ENCODE measurements around the gene SFXN3. TPM values are rescaled to one million over a fixed set of nuclear protein-coding genes. Genes with fewer than 3 reads are reported as not detected.

SFXN3 gene
- total RNA-seq, 1 donor = 28.4 TPM

DNA sequence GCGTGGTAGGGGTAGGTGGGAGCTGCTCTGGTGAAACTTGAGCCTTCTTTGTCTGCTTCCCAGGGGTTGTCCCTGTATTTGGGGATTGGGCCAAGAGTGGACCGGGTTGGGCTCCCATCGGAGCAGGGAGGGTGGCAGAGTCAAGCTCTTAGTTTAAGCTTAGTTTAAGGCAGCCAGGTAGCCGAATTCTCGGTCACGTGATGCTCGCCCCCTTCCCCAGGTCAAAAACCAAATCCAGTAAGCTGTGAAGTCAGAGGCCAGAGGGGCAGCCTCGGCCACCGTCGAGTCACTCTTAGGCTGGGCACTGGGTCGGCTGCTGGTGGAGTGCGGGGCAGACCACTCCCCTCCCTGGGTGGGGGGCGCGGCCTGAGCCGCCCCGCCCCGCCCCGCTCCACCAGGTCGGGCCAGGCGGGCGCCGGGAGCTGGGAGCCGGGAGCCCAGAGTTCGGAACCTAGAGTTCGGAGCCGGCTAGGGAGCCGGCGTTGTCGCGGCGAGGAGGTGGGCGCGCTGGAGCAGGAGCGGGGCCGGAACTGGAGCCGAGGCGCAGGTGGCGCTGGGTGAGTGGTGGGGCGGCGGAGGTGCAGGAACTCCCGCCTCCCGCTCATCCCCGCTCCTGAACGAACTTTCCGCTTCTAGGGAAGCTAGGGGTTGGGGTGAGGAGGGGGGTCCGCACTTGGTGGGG lies 34.2 kb upstream of the SFXN3 start:
- Histone ChIP-seq H3K4me1 (ENCODE audit: insufficient read depth, low read length) (peaks cover 39% of the 10 kb centered on the region), H3K4me3 (ENCODE audit: low read length) (peak overlapping the region; percentile 69), H3K9me3 (ENCODE audit: low read depth, low read length) (no peaks in the 10 kb centered on the region), H3K27me3 (ENCODE audit: insufficient read depth, low read length) (no peaks in the 10 kb centered on the region)

DNA sequence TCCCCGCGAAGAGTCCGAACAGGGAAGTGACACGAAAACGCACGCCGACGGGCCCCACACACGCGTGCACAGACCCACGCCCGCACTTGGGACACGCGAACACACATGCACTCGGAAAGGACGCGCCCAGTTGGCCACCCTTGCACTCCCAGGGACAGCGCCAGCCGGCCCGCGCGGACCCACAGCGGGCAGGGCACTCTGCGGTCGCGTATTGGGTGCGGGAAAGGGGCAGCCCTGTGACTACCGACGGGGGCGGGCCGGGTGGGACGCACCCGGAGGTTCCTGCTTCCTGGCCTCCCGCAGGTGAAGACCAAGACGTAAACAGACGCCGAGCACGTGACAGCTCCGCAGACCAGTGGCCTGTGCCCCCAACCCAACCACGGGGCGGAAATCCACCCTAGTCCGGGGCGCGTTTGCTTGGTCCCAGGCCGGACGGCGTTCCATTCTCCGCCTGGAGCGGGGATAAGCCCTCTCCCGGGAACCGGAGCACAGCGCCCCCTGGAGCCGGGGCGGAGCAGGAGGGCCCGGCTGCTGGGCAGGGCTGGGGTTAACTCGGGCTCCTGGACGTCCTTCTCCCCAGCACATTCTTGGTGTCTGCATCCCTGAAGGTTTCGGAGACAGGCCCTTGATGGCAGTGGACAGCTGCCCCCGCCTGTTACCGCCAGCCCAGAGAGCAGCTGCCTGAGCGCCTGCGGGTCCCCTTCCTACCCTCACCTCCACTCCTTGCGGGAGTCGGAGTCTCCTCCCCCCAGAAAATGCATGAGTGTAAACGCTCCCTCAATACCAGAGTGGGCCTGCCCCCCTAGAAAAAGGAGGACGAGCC lies 33.5 kb upstream of the SFXN3 start:
- H3K9me3 ChIP-seq (ENCODE audit: low read depth, low read length) = no peaks in the 10 kb centered on the region
- H3K4me1 ChIP-seq (ENCODE audit: insufficient read depth, low read length) = peaks cover 39% of the 10 kb centered on the region
- H3K4me3 ChIP-seq (ENCODE audit: low read length) = peak overlapping the region; percentile 69
- no peaks in the 10 kb centered on the region for H3K27me3 ChIP-seq (ENCODE audit: insufficient read depth, low read length)

DNA sequence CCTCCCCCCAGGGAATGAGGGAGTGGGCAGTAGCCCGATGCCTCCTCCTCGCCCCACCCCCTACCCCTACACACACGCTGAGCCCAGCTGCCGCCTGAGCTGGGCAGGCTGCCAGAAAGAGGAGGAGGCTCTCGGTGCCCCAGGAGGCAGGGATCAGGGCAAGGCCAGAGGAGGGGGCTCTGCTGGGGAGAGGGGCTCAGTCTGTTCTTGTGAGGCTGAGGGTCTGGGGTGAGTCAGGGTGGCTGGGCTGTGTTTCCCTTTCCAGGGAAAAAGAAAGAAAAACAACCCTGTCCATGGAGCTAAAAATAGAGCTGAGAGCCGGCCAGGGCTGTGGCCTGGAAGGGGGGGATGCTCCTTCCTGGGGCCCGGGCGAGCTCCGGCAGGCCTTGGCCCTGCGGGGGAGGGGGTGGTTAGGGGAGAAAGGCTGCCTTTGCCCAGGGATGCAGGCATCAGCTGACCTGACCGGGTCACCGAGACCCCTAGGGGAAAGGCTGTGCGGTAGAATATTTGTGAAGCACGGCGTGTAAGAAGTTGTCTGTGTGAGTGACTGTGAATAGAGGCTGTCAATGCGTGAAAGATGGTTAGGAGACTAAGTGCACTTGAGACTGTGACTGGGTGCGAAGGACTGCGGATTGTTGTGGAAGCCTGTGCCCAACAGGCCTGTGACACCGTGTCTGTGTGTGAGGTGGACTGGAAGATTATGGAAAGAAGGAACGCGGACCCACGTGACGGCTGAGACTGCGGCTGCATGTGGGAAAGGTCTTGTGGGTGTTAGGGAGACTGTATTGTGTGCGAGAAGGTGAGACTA lies 32.6 kb upstream of the SFXN3 start:
- H3K9me3 ChIP-seq (ENCODE audit: low read depth, low read length) = no peaks in the 10 kb centered on the region
- peak overlapping the region; percentile 69 for H3K4me3 ChIP-seq (ENCODE audit: low read length)
- peaks cover 39% of the 10 kb centered on the region for H3K4me1 ChIP-seq (ENCODE audit: insufficient read depth, low read length)
- no peaks in the 10 kb centered on the region for H3K27me3 ChIP-seq (ENCODE audit: insufficient read depth, low read length)

DNA sequence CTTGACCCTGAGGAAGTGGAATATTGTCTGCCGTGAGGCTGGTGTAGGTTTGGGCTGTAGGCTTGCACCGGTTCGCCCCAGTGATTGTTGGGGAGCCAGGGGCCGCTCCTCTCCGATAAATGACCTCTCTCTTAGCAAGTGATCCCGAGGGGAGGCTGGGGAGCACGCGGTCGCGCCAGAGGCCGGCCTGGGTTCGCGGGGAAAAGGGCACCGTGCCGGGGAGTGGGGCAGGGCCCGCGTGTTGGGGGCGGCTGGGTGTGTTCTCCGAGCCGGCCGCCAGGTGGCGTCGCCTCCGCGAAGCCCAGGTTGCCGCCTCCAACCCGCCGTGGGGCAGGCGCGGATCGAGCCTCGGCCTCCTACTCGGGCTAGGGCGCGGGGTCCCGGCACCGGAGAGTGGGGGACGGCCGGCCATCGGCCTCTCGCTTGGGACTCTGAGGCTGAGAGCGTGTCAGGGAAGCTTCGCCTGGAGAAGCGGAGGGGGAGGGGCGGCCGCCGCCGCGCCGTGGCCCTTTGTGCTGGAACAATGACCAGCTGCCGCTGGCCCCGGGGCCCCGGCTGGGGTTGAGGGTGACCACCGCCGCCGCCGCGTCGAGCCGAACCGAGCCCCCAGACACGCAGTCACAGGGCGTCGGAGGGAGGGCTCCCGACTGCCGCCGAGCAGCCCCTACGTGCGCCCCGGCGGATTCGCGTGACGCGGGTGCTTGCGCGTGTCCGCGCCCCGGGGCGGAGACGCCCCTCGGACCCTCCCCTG lies 31.9 kb upstream of the SFXN3 start:
- no peaks in the 10 kb centered on the region for H3K9me3 ChIP-seq (ENCODE audit: low read depth, low read length)
- peaks cover 39% of the 10 kb centered on the region for H3K4me1 ChIP-seq (ENCODE audit: insufficient read depth, low read length)
- H3K27me3 ChIP-seq (ENCODE audit: insufficient read depth, low read length) = no peaks in the 10 kb centered on the region
- peak overlapping the region; percentile 69 for H3K4me3 ChIP-seq (ENCODE audit: low read length)

DNA sequence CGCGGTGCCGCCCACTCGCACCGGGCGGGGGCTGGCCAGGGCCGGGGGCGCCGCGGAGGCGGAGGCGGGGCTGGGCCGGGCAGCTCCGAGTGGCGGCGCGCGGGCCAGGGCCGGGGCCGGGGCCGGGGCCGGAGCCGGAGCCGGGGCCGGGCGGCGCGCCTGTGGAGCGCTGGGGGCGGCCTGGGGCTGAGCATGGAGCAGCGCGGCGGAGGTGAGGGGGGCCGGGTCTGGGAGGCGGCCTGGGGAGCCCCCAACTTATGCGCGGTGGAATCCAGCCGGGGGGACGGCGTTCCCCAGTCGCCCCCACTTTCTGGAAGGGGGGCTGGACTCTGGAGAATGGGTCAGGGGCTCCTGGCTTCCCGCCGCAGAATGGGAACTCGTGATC lies 31.3 kb upstream of the SFXN3 start, which contains the start of gene LZTS2:
Gene LZTS2, plus strand, starts transcription at position 67 of the 385 bp plus-strand sequence. CDS start 2,731 bp downstream, outside the sequence.
- H3K9me3 ChIP-seq (ENCODE audit: low read depth, low read length) = no peaks in the 10 kb centered on the region
- H3K4me3 ChIP-seq (ENCODE audit: low read length) = peak within 1 kb of the TSS; percentile 69
- H3K4me1 ChIP-seq (ENCODE audit: insufficient read depth, low read length) = peaks cover 39% of the 10 kb centered on the region
- H3K27me3 ChIP-seq (ENCODE audit: insufficient read depth, low read length) = no peaks in the 10 kb centered on the region

DNA sequence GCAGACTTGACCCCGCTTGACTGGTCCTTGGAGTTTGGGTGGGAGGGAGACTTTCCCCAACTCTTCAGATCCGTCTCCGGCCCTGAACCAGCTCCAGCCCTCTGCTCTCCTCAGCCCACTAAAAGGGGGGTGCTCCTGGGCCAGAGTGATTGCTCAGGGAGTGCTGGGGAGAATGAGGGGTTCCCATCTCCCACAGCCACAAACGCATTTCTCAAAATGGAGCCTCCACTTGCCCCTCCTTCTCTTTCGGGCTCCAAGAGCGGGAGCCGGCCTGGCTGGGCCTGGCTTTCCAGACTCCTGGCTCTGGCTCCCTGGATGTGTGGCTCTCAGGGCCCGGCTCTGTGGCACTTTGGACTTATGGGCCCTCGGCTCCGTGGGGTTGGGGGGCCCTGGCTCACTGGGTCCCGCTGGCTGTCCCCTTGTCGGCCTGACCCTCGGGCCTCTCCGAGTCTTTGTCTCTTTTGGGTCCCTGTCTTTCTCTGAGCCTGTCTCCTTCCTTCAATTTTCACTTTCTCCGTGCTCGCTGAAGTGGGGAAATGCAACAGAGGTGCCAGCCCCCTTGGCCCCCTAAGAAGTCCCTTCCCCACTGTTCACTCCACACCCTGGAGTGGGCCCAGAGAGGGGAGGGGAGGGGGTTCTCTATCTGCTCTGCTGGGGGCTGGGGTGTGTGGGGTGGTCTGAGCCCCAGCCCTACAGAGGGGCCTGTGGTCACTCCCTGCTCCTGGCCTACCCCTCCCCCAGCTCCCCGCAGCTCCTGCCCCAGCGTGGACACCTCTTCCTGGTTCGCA lies 30.7 kb upstream of the SFXN3 start:
- Histone ChIP-seq H3K4me3 (ENCODE audit: low read length) (peak overlapping the region; percentile 34), H3K9me3 (ENCODE audit: low read depth, low read length) (no peaks in the 10 kb centered on the region), H3K4me1 (ENCODE audit: insufficient read depth, low read length) (peaks cover 39% of the 10 kb centered on the region), H3K27me3 (ENCODE audit: insufficient read depth, low read length) (no peaks in the 10 kb centered on the region)

DNA sequence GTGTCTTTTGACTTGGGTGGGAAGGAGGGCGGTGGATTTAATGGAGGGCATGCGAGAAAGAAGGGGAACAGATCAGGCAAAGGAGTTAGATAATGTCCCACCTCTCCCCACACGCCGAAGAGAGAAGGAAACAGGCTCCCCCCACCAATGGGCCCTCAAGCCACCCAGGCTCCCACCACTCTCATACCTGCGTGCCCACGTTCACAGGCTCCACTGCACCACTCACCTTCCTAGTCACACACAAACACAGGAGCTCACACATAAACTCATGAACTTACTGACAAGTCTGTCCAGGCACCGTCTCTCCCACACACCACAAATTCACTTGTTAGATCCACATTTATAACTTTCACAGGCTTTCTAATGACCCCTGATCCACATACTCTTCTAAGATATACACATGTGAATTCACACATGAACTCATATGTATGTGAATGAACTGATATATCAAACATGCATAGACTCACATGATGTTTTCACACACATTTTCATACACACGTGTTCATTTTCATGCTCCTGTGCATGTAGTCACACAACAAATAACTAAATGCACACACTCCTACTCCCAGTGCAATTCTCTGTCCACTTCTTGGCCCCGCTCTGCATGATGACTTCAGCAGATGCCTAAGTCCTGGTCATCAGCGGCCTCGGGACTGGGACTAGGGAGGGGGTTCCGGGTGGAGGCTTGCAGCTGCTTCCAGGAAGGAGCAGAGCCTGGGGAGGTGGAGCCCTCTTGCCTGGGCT lies 29.9 kb upstream of the SFXN3 start:
- Histone ChIP-seq H3K27me3 (ENCODE audit: insufficient read depth, low read length) (no peaks in the 10 kb centered on the region), H3K4me1 (ENCODE audit: insufficient read depth, low read length) (peaks cover 38% of the 10 kb centered on the region), H3K9me3 (ENCODE audit: low read depth, low read length) (no peaks in the 10 kb centered on the region), H3K4me3 (ENCODE audit: low read length) (no peak overlapping the region)

DNA sequence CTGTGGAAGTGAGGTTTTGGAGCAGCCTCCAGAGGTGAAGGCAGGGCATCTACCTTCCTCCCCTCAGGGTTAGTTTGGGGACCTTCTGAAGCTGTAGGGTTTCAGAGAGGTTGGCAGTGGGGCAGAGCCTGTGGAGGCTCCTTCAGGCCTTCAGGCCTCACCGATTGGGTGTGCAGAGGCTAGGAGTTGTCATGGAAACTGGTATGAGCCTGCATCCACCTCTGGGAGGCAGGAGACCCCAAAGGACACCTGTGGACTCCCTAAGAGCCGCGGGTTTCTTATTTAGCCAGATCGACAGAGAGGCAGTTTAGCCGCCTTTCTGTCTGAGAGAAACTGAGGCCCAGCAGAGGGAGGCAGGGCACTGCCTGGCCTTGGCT lies 29.4 kb upstream of the SFXN3 start:
- Histone ChIP-seq H3K4me3 (ENCODE audit: low read length) (no peak overlapping the region), H3K9me3 (ENCODE audit: low read depth, low read length) (no peaks in the 10 kb centered on the region)

DNA sequence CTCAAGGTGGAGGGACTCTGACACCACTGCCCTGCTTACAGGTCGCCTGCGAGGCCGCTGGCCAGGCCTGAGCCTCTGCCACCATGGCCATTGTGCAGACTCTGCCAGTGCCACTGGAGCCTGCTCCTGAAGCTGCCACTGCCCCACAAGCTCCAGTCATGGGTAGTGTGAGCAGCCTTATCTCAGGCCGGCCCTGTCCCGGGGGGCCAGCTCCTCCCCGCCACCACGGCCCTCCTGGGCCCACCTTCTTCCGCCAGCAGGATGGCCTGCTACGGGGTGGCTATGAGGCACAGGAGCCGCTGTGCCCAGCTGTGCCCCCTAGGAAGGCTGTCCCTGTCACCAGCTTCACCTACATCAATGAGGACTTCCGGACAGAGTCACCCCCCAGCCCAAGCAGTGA lies 28.6 kb upstream of the SFXN3 start:
- Histone ChIP-seq H3K4me1 (ENCODE audit: insufficient read depth, low read length) (peaks cover 29% of the 10 kb centered on the region), H3K9me3 (ENCODE audit: low read depth, low read length) (no peaks in the 10 kb centered on the region), H3K27me3 (ENCODE audit: insufficient read depth, low read length) (no peaks in the 10 kb centered on the region), H3K4me3 (ENCODE audit: low read length) (no peak overlapping the region)

More for the DNA sequence above, 29.4 kb upstream of the SFXN3 start:
- H3K4me1 ChIP-seq (ENCODE audit: insufficient read depth, low read length) = peaks cover 32% of the 10 kb centered on the region
- no peaks in the 10 kb centered on the region for H3K27me3 ChIP-seq (ENCODE audit: insufficient read depth, low read length)

DNA sequence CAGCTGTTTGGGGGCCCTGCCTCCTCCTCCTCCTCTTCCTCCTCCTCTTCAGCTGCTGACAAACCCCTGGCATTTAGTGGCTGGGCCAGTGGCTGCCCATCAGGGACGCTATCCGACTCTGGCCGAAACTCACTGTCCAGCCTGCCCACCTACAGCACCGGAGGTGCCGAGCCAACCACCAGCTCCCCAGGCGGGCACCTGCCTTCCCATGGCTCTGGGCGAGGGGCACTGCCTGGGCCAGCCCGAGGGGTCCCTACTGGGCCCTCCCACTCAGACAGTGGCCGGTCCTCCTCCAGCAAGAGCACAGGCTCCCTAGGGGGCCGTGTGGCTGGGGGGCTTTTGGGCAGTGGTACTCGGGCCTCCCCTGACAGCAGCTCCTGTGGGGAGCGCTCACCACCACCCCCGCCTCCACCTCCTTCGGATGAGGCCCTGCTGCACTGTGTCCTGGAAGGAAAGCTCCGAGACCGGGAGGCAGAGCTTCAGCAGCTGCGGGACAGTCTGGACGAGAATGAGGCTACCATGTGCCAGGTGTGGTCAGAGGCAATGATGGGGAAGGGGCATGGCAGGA lies 27.3 kb upstream of the SFXN3 start:
- Histone ChIP-seq H3K27me3 (ENCODE audit: insufficient read depth, low read length) (no peaks in the 10 kb centered on the region), H3K4me1 (ENCODE audit: insufficient read depth, low read length) (peaks cover 17% of the 10 kb centered on the region), H3K4me3 (ENCODE audit: low read length) (no peak overlapping the region), H3K9me3 (ENCODE audit: low read depth, low read length) (no peaks in the 10 kb centered on the region)

DNA sequence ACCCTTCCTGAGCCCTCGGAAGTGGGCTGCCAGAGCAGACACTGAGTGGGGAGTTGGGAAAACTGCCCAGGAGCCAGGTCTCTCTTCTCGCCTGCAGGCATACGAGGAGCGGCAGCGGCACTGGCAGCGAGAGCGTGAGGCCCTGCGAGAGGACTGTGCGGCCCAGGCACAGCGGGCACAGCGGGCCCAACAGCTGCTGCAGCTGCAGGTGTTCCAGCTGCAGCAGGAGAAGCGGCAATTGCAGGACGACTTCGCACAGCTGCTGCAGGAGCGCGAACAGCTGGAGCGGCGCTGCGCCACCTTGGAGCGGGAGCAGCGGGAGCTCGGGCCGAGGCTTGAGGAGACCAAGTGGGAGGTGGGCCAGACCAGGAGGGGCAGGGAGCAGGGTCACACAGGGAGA lies 25.7 kb upstream of the SFXN3 start:
- H3K4me3 ChIP-seq (ENCODE audit: low read length) = no peak overlapping the region

DNA sequence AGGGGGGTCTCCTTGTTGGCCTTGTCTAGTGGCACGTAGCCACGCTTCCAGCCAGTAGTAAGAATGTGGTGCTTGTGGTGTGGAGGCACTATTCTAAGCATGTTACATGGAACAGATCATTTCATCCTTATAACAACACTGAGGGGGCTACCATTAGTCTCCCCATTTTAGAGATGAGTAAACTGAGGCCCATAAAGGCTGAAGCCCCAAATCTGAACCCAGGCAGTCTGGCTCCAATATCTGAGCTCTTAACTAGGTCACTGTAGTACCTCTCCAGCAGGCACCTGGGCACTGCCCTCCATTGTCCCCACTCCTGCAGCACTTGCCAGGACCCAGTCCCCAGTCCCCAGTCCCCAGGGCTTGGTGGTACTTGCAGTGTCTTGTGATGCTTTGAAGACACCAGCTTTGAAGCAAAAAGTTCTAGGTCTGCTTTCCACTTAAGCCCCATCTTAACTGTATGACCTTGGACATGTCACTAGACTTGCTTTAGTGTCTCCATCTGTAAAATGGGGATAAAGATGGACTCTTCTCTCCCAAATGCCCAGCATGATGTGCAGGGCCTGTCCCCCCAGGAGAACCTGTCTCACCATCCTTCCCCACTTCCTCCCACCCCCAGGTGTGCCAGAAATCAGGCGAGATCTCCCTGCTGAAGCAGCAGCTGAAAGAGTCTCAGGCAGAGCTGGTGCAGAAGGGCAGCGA lies 25.0 kb upstream of the SFXN3 start:
- Histone ChIP-seq H3K4me3 (ENCODE audit: low read length) (no peak overlapping the region), H3K9me3 (ENCODE audit: low read depth, low read length) (no peaks in the 10 kb centered on the region), H3K27me3 (ENCODE audit: insufficient read depth, low read length) (no peaks in the 10 kb centered on the region), H3K4me1 (ENCODE audit: insufficient read depth, low read length) (peaks cover under 1% of the 10 kb centered on the region)

More for the DNA sequence above, 25.7 kb upstream of the SFXN3 start:
- Histone ChIP-seq H3K9me3 (ENCODE audit: low read depth, low read length) (no peaks in the 10 kb centered on the region), H3K27me3 (ENCODE audit: insufficient read depth, low read length) (no peaks in the 10 kb centered on the region), H3K4me1 (ENCODE audit: insufficient read depth, low read length) (peaks cover 7% of the 10 kb centered on the region)

Data from mononuclear cell (primary cell).